ENCODE data around the gene HBS1L.
"Not testable (repeated sequence)": the region's sequence is repeated elsewhere in the genome, so short reads cannot be mapped to it uniquely, and the experiment has no call there.

HBS1L gene

GRCh38 chr6:135073756-135074393, 19.3 kb upstream of the HBS1L start:
- no peak for DNase-seq (ENCODE audit: low spot score)

GRCh38 chr6:135073217-135073616, 18.6 kb upstream of the HBS1L start:
- DNase-seq (ENCODE audit: low spot score): no peak

- DNase-seq (ENCODE audit: low spot score): no peak
Measured at GRCh38 chr6:135072753-135073152, 18.1 kb upstream of the HBS1L start.

GRCh38 chr6:135071541-135071940, 16.9 kb upstream of the HBS1L start:
- no peak for DNase-seq (ENCODE audit: low spot score)

- DNase-seq (ENCODE audit: low spot score): no peak
Measured at GRCh38 chr6:135067911-135068310, 13.3 kb upstream of the HBS1L start.

- no peak for DNase-seq (ENCODE audit: low spot score)
Measured at GRCh38 chr6:135066806-135067205, 12.2 kb upstream of the HBS1L start.

- DNase-seq (ENCODE audit: low spot score): no peak
Measured at GRCh38 chr6:135066397-135066796, 11.8 kb upstream of the HBS1L start.

- DNase-seq (ENCODE audit: low spot score): no peak
Measured at GRCh38 chr6:135064586-135064985, 10.0 kb upstream of the HBS1L start.

GRCh38 chr6:135063926-135064325, 9.3 kb upstream of the HBS1L start:
- DNase-seq (ENCODE audit: low spot score): no peak

GRCh38 chr6:135062735-135063134, 8.1 kb upstream of the HBS1L start:
- no peak for DNase-seq (ENCODE audit: low spot score)

GRCh38 chr6:135060076-135060475, 5.5 kb upstream of the HBS1L start:
- no peak for DNase-seq (ENCODE audit: low spot score)

GRCh38 chr6:135058299-135058698, 3.7 kb upstream of the HBS1L start:
- not testable (repeated sequence) for DNase-seq (ENCODE audit: low spot score)

GRCh38 chr6:135056632-135057031, 2.0 kb upstream of the HBS1L start:
- no peak for DNase-seq (ENCODE audit: low spot score)

GRCh38 chr6:135054226-135054568, 425 bp downstream of the HBS1L start:
- DNase-seq (ENCODE audit: low spot score): no peak

GRCh38 chr6:135053406-135053805, 1.2 kb downstream of the HBS1L start:
- no peak for DNase-seq (ENCODE audit: low spot score)

GRCh38 chr6:135052939-135053338, 1.7 kb downstream of the HBS1L start:
- no peak for DNase-seq (ENCODE audit: low spot score)

- no peak for DNase-seq (ENCODE audit: low spot score)
Measured at GRCh38 chr6:135048915-135049314, 5.7 kb downstream of the HBS1L start.

GRCh38 chr6:135047336-135047735, 7.3 kb downstream of the HBS1L start:
- no peak for DNase-seq (ENCODE audit: low spot score)

- no peak for DNase-seq (ENCODE audit: low spot score)
Measured at GRCh38 chr6:135046912-135047311, 7.7 kb downstream of the HBS1L start.

GRCh38 chr6:135044639-135045038, 10.0 kb downstream of the HBS1L start:
- no peak for DNase-seq (ENCODE audit: low spot score)

GRCh38 chr6:135043846-135044245, 10.8 kb downstream of the HBS1L start:
- no peak for DNase-seq (ENCODE audit: low spot score)

- no peak for DNase-seq (ENCODE audit: low spot score)
Measured at GRCh38 chr6:135043364-135043763, 11.3 kb downstream of the HBS1L start.

GRCh38 chr6:135038335-135038734, 16.3 kb downstream of the HBS1L start:
- DNase-seq (ENCODE audit: low spot score): no peak

GRCh38 chr6:135037541-135037940, 17.1 kb downstream of the HBS1L start:
- no peak for DNase-seq (ENCODE audit: low spot score)

Data from putamen (tissue), 1 donor.